A204.1 (cell line): ENCODE data around the gene BLVRA.

ENCODE experiments used
- FAIRE-seq: peaks from 2 replicates; lab custom pipeline; 2012; peaks lifted over from hg19 to GRCh38; lab: Jason Lieb, UNC

BLVRA gene

GRCh38 chr7:43750016-43750887, 8.2 kb upstream of the BLVRA start:
- no peak for FAIRE-seq

- no peak for FAIRE-seq
Measured at GRCh38 chr7:43752411-43752810, 6.1 kb upstream of the BLVRA start.

GRCh38 chr7:43753271-43753810, 5.1 kb upstream of the BLVRA start:
- no peak for FAIRE-seq

- no peak for FAIRE-seq
Measured at GRCh38 chr7:43753843-43754242, 4.6 kb upstream of the BLVRA start.

- FAIRE-seq: no peak
Measured at GRCh38 chr7:43754596-43754995, 3.9 kb upstream of the BLVRA start.

GRCh38 chr7:43756368-43757072, 2.0 kb upstream of the BLVRA start:
- FAIRE-seq: no peak

- FAIRE-seq: no peak
Measured at GRCh38 chr7:43757073-43757720, 1.3 kb upstream of the BLVRA start.

- FAIRE-seq: no peak
Measured at GRCh38 chr7:43758822-43759683, 573 bp downstream of the BLVRA start.

GRCh38 chr7:43760861-43761260, 2.4 kb downstream of the BLVRA start:
- no peak for FAIRE-seq

GRCh38 chr7:43761382-43761781, 2.9 kb downstream of the BLVRA start:
- FAIRE-seq: no peak

GRCh38 chr7:43761938-43762692, 3.6 kb downstream of the BLVRA start:
- no peak for FAIRE-seq

- no peak for FAIRE-seq
Measured at GRCh38 chr7:43763183-43763582, 4.7 kb downstream of the BLVRA start.

GRCh38 chr7:43764039-43764761, 5.7 kb downstream of the BLVRA start:
- no peak for FAIRE-seq

- no peak for FAIRE-seq
Measured at GRCh38 chr7:43764807-43765491, 6.5 kb downstream of the BLVRA start.

- no peak for FAIRE-seq
Measured at GRCh38 chr7:43766564-43766963, 8.1 kb downstream of the BLVRA start.

GRCh38 chr7:43767311-43767710, 8.8 kb downstream of the BLVRA start:
- FAIRE-seq: no peak

- FAIRE-seq: no peak
Measured at GRCh38 chr7:43768201-43768886, 9.9 kb downstream of the BLVRA start.

- FAIRE-seq: no peak
Measured at GRCh38 chr7:43768887-43769272, 10.4 kb downstream of the BLVRA start.

GRCh38 chr7:43769281-43769680, 10.8 kb downstream of the BLVRA start:
- no peak for FAIRE-seq
